Activated B cell treated with CpG ODN at 0.5 μM for 24 hours (primary cell): ENCODE results near the gene BGN. TPM values are rescaled to one million over a fixed set of nuclear protein-coding genes. Genes with fewer than 3 reads are reported as not detected.

Source experiments
- ATAC-seq: fragments of 200-7000 bp; cut with Tn5 transposase; one replicate; pipeline ENCODE4 v1.10.0; 2021; ENCODE audit warnings: low read depth, mild to moderate bottlenecking, moderate library complexity
- CTCF ChIA-PET: fragments of 350-600 bp; sonication (Branson Sonifier 250); formaldehyde crosslinking; loops from one replicate; lab custom pipeline; 2021; ENCODE audit warnings: antibody characterized with exemption; lab: Charles Lee
- POLR2A ChIA-PET: fragments of 350-600 bp; sonication (Branson Sonifier 250); formaldehyde crosslinking; loops from one replicate; lab custom pipeline; 2021; ENCODE audit warnings: antibody characterized with exemption; lab: Charles Lee
- DNase-seq: peaks from one replicate; pipeline ENCODE4 v3.0.0; 2022
- H3K27ac Mint-ChIP-seq: one replicate; pipeline ENCODE4 v1.8.0; 2020; ENCODE audit warnings: mixed read lengths
- H3K27me3 Mint-ChIP-seq: one replicate; pipeline ENCODE4 v1.8.0; 2021; ENCODE audit warnings: mixed read lengths
- H3K36me3 Mint-ChIP-seq: one replicate; pipeline ENCODE4 v1.8.0; 2021; ENCODE audit warnings: low read depth, mixed read lengths
- H3K4me1 Mint-ChIP-seq: one replicate; pipeline ENCODE4 v1.8.0; 2021; ENCODE audit warnings: mixed read lengths
- H3K4me3 Mint-ChIP-seq: one replicate; pipeline ENCODE4 v1.8.0; 2020; ENCODE audit warnings: mild to moderate bottlenecking, mixed read lengths
- H3K9me3 Mint-ChIP-seq: one replicate; pipeline ENCODE4 v1.8.0; 2020; ENCODE audit warnings: mixed read lengths
- intact Hi-C: fragments of 100-400 bp; cut with micrococcal nuclease; formaldehyde crosslinking; loops from one replicate; pipeline ENCODE4 v1.15.1; 2024
- total RNA-seq: library from RNA; stranded (reverse); gene quantifications from 2 replicates; pipeline ENCODE4 v1.2.3, GENCODE V29; 2022
- TF ChIP-seq, protein P1 (sequence below): fragments of 200-600 bp; IDR thresholded peaks from one replicate; pipeline ENCODE4 v1.8.0; 2022; ENCODE audit warnings: antibody characterized with exemption, mild to moderate bottlenecking

BGN gene
- total RNA-seq, 1 donor from 2014 or later: not detected

DNA sequence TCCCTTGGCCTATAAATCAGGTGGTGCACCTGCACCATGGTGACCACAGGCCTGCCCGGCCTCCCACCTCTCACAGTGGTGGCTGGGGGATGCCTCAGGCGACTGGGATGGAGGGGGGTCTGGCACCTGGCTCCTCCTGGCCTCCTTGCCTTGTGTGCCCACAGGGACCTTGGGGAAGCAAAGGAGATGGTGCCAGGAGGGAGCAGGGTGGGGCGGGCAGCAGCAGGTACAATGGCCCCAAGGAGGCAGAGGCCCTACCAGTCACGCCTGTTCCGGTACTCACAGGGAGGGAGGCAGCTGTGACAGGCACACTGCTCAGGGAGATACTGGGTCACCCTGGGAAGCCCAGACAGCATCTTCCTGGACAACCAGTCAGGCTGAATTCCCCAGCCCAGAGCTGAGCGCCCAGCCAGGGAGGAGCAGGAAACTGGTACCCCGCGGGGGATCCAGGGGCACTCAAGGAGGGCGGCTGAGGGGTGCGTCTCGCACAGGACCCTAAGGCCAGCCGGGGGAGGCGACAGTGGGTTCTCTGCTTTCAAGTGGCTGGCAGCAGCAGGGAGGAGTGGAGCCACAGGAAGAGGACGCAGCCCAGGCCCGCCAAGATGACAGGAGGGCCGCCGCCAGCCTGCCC lies 47.7 kb upstream of the BGN start:
- no peak overlapping the region for H3K27ac Mint-ChIP-seq
- intact Hi-C loops: no loop called here
- ATAC-seq: no peak
- H3K9me3 Mint-ChIP-seq: no peaks in the 10 kb centered on the region
- no peaks in the 10 kb centered on the region for H3K4me1 Mint-ChIP-seq
- no peak overlapping the region for H3K4me3 Mint-ChIP-seq
- POLR2A ChIA-PET: no interaction called here
- TF ChIP-seq, protein P1, sequence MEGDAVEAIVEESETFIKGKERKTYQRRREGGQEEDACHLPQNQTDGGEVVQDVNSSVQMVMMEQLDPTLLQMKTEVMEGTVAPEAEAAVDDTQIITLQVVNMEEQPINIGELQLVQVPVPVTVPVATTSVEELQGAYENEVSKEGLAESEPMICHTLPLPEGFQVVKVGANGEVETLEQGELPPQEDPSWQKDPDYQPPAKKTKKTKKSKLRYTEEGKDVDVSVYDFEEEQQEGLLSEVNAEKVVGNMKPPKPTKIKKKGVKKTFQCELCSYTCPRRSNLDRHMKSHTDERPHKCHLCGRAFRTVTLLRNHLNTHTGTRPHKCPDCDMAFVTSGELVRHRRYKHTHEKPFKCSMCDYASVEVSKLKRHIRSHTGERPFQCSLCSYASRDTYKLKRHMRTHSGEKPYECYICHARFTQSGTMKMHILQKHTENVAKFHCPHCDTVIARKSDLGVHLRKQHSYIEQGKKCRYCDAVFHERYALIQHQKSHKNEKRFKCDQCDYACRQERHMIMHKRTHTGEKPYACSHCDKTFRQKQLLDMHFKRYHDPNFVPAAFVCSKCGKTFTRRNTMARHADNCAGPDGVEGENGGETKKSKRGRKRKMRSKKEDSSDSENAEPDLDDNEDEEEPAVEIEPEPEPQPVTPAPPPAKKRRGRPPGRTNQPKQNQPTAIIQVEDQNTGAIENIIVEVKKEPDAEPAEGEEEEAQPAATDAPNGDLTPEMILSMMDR: no peak
- peaks cover 22% of the 10 kb centered on the region for H3K36me3 Mint-ChIP-seq
- CTCF ChIA-PET: no interaction called here
- no peak for DNase-seq
- no peaks in the 10 kb centered on the region for H3K27me3 Mint-ChIP-seq

DNA sequence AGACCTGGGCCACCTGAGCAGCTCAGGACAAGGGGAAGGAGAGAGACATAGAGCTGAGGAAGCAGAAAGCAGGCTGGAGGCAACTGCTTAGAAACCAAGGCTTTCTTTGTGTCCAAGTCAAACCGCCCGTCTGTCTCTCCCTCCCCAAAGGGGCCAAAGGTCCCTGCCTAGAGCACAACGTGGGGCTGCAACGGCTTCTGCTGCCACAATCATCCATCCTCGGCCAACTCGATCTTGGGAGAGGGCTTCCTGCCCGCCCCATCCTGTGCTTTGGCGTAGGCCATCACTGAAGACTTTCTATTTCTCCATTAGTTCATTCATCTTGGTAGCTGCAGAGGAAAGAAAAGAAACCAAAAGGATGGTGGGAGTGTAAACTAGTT lies 47.2 kb upstream of the BGN start:
- intact Hi-C loops: no loop called here
- peaks cover 22% of the 10 kb centered on the region for H3K36me3 Mint-ChIP-seq
- H3K4me3 Mint-ChIP-seq: no peak overlapping the region
- POLR2A ChIA-PET: no interaction called here
- H3K27me3 Mint-ChIP-seq: no peaks in the 10 kb centered on the region
- no peak overlapping the region for H3K27ac Mint-ChIP-seq
- CTCF ChIA-PET: no interaction called here
- DNase-seq (no peak), ATAC-seq (no peak)
- H3K4me1 Mint-ChIP-seq: no peaks in the 10 kb centered on the region
- TF ChIP-seq, protein P1: no peak
- no peaks in the 10 kb centered on the region for H3K9me3 Mint-ChIP-seq

DNA sequence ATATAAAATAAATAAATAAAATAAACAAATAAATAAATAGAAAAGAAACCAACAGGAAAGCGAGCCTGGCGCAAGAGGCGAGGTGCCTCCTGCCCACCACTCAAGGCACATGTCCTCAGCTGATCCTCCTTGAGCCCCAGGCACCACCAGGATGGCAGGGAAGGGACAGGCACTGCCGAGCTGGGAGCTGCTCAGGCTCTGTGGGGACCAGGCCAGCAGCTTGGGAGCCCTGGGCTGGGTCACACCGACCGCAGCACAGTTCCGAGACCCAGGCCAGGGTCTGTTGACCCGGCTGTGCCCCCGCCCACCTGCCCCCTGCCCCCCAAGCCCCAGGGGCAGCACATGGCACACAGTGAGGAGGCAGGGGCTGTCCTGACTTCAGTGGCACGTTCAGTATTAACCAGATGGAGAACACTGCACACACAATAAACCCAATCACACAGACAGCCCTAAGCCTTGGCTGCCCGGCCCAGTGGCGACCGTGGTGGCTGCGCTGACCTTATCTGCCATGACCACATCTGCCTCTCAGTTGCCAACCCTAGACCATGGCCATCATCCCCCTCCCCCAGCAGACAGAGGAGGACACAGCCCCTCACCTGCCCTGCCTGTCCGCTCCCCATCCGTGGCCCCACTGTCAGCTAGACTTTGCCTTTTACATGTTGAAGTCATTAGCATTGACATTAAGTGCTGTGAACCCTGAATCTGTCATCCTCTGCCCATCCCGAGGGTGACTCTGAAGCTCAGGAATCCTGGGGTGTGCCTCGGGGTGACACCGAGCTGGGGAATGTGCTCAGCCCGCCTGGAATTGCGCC lies 46.0 kb upstream of the BGN start:
- no peak overlapping the region for H3K4me3 Mint-ChIP-seq
- no peak overlapping the region for H3K27ac Mint-ChIP-seq
- H3K9me3 Mint-ChIP-seq: no peaks in the 10 kb centered on the region
- no peaks in the 10 kb centered on the region for H3K4me1 Mint-ChIP-seq
- H3K27me3 Mint-ChIP-seq: no peaks in the 10 kb centered on the region
- intact Hi-C loops: no loop called here
- H3K36me3 Mint-ChIP-seq: peaks cover 26% of the 10 kb centered on the region
- DNase-seq (no peak), ATAC-seq (no peak)
- ChIA-PET CTCF (no interaction called here), POLR2A (no interaction called here)
- TF ChIP-seq, protein P1: no peak

DNA sequence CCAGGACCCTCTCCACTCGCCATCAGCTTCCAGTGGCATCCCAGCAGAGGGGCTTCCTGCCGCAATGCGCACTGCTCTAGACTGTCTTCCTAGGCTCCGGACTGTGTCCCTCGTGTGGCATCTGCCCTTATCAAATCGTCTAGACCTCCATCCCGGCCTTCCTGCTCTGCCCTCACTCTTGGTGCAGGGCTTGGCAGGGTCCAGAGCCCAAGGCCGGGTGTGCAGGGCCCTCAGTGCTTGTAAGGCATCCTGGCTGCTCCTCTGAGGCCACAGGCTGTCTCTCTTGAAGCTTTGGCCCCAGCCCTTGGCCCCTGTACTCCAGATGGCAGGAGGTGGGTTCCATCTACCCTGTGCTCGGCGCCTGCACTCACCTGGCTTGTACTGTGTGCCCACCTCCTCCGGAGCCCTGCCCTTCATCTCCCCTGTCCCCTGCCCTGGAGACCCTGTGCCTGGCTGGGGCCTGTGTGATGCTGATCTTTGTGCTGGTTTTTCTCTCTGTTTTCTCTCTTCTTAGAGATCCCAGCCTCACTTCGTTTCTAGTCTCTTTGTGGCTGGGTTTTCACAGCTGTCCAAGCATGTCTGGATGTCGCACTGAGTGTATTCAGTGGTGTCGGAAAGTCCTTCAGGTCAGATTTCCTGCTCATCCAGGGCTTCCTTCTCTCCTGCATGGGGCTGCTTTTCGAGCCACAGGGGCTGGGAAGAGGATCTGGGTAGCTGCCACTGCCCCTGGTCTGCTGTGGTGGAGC lies 45.2 kb upstream of the BGN start:
- H3K4me3 Mint-ChIP-seq: no peak overlapping the region
- no peaks in the 10 kb centered on the region for H3K9me3 Mint-ChIP-seq
- H3K4me1 Mint-ChIP-seq: no peaks in the 10 kb centered on the region
- H3K27ac Mint-ChIP-seq: no peak overlapping the region
- ATAC-seq (no peak), DNase-seq (no peak)
- H3K27me3 Mint-ChIP-seq: no peaks in the 10 kb centered on the region
- ChIA-PET POLR2A (no interaction called here), CTCF (no interaction called here)
- peaks cover 29% of the 10 kb centered on the region for H3K36me3 Mint-ChIP-seq
- TF ChIP-seq, protein P1: no peak
- intact Hi-C loops: no loop called here
